T-helper 2 cell treated with Interferon-gamma antibody and Interleukin-4, amounts not matched to agents 100 ng/mL and 5 ng/mL, for 36 hours (primary cell): Measurements from ENCODE around the gene ANKRD36. TPM values are rescaled to one million over a fixed set of nuclear protein-coding genes. Genes with fewer than 3 reads are reported as not detected.
"Not testable (repeated sequence)": the region's sequence is repeated elsewhere in the genome, so short reads cannot be mapped to it uniquely, and the experiment has no call there.

Source experiments
- intact Hi-C: fragments of 100-400 bp; cut with micrococcal nuclease; formaldehyde crosslinking; loops from one replicate; pipeline ENCODE4 v1.15.1; 2023
- total RNA-seq: library from RNA; stranded (reverse); gene quantifications from 2 replicates; pipeline ENCODE4 v1.2.3, GENCODE V29; 2022

ANKRD36 gene
- total RNA-seq, 1 donor from 2014 or later: 66.5 TPM

DNA sequence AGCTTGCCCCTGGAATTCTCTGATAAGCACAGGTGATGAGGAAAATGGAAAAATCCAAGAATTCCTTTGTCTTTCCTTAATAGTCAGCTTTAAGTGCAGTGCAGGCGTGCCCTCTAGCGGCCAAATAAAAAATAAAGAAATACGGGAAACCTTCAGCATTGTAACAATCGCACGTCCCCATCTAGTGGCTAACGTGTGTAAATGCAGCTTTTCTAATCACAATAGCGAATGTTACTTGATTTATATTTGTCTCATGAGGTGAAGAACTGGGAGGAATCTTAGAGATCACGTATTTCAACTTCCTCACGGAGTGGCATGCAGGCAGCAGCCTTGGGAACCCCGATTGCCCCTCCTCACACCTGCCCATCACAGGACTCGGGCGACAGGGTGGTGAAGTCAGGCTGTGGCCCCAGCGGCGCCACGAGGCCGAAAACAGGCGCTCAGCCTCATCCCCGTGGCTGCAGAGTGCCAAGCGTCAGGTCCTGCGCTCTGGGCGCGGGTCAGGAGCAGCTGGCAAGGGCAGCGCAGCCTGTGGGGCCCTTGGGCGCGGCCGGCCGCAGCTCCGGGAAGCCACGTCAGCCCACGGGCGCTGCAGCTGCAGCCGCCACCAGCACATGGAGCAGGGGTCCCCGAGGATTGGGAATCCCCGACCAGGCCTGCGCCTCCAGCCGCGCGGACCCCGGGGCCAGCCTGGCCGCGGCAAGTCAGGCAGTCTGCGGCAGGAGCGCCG is 468 bp upstream of the ANKRD36 start:
- intact Hi-C loops: loop anchor here (1.0 to 2.0 kb wide), 4 partner anchors 100 to 352 kb away; partner anchors contain the start of genes ANKRD39 and CNNM4

- intact Hi-C loops: loop anchor here (2.0 kb wide), 2 partner anchors 151 to 353 kb away; partner anchors contain the start of gene CNNM4
Observed at GRCh38 chr2:97113882-97114255, 916 bp downstream of the ANKRD36 start.

GRCh38 chr2:97129090-97129489 is 16.1 kb downstream of the ANKRD36 start:
- intact Hi-C loops: not testable (repeated sequence)

DNA sequence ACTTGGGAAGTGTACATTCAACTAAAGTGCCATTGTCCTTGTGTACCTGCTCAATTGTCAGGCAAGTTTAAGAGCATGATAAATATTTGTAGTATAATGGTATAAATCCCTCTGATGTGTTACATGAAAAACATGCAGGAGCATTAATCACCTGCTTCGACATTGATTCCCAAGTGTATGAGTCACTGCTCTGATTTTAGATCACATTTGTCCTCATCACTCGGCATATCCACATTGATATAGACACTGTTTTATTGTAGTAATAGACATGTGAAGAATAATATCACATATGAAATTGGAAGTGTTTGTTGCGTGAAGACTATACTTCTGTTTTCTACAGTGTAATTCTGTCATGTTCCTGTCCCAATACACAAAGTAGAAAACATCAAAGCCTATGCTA is 31.1 kb downstream of the ANKRD36 start:
- intact Hi-C loops: not testable (repeated sequence)

DNA sequence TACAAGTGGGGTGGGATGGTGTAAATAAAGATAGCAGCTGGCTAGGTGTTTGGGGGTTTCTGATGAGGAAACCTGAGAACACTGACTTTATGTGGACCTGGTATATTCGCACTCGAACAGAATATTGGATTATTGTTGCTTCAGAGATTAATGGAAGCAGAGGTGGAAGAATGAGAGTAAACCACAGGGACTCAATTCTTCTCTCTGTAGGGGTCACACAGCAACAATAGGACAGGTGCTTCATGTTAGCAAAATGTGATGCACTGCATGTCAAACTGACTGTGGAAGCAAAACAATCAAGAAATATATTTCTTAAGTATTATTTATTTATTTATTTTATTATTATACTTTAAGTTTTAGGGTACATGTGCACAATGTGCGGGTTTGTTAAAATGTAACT is 53.6 kb downstream of the ANKRD36 start:
- intact Hi-C loops: not testable (repeated sequence)

DNA sequence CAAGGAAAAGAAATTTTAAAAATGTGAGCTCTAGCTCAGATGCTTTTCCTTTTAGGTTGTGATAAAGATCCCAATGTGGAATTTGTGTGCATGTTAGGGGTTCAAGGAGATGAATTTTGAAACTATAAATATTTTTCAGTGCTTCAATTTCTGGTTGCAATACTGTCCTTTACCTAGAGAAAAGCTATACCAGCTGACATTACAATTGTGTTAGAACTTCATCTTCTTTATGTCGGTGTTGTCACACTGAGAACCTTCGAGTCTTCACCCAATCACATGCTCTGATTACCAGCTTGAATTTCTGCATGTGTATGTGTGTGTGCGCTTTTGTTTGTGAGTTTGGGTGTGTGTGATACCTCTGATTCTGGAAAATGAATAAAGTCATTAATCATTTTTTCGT is 55.0 kb downstream of the ANKRD36 start:
- intact Hi-C loops: not testable (repeated sequence)

DNA sequence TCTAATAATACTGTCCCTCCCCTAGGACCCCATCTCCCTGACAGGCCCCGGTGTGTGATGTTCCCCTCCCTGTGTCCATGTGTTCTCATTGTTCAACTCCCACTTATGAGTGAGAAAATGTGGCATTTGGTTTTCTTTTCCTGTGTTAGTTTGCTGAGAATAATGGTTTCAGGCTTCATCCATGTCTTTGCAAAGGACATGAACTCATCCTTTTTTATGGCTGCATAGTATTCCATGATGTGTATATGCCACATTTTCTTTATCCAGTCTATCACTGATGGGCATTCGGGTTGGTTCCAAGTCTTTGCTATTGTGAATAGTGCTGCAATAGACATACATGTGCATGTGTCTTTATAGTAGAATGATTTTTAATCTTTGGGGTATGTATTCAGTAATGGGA is 55.6 kb downstream of the ANKRD36 start:
- intact Hi-C loops: not testable (repeated sequence)

DNA sequence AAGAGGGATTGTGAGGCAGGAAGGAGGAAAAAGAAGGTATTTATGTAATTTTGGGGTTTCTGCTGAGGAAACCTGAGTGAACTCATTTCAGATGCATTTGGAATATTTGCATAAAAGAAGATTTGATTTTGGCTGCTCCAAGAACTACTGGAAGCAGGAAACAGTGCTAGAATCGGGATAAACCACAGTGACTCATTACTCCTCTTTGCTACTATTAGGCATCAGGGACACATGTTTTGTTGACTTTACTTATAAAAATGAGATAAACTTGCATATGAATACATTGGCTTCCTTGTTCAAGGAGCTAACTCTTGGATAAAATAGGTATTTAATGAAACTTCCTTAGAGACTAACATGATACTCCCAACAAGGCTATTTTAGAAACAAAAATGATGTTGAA is 67.4 kb downstream of the ANKRD36 start:
- intact Hi-C loops: not testable (repeated sequence)

- intact Hi-C loops: not testable (repeated sequence)
Observed at GRCh38 chr2:97195349-97195748, 82.4 kb downstream of the ANKRD36 start.

DNA sequence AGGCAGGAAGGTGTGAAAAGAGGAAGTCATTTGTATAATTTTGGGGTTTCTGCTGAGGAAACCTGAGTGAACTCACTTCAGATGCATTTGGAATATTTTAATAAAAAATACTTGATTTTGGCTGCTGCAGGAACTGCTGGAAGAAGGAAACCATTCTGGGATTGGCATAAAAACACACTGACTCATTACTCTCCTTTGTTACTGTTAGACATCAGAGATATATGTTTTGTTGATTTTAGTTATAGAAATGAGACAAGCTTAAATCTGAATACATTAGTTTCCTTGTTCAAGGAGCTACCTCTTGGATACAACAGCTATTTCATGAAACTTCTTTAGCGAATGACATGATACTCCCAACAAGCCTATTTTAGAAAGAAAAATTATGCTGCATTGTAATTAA is 84.3 kb downstream of the ANKRD36 start:
- intact Hi-C loops: not testable (repeated sequence)

DNA sequence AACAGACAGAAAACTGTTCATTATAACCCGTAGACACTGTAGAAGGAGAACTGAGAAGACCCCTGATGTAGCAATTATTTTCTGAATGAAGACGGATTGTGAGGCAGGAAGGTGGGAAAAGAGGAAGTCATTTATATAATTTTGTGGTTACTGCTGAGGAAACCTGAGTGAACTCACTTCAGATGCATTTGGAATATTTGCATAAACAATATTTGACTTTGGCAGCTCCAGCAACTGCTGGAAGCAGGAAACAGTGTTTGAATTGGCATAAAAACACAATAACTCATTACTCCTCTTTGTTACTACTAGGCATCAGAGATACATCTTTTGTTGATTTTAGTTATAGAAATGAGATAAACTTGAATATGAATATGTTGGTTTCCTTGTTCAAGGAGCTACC is 87.9 kb downstream of the ANKRD36 start:
- intact Hi-C loops: not testable (repeated sequence)

DNA sequence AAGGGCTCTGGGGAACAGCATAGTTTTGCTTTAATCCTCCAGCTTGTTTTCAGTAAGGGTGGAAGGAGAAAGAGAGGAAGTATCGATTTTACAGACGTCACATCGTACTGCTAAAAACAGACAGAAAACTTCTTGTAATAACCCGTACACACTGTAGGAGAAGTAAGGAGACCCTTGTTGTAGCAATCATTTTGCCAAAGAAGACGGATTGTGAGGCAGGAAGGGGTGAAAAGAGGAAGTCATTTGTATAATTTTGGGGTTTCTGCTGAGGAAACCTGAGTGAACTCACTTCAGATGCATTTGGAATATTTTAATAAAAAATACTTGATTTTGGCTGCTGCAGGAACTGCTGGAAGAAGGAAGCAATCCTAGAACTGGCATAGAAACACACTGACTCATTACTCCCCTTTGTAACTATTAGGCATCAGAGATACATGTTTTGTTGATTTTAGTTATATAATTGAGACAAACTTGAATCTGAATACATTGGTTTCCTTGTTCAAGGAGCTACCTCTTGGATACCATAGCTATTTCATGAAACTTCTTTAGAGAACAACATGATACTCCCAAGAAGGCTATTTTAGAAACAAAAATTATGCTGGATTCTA is 89.8 kb downstream of the ANKRD36 start:
- intact Hi-C loops: not testable (repeated sequence)

DNA sequence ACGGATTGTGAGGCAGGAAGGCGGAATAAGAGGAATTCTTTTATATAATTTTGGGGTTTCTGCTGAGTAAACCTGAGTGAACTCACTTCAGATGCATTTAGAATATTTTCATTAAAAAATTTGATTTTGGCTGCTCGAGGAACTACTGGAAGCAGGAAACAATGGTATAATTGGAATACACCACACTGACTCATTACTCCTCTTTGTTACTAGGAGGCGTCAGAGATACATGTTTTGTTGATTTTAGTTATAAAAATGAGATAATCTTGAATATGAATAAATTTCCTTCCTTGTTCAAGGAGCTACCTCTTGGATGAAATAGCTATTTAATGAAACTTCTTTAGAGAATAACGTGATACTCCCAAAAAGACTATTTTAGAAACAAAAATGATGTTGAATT is 97.4 kb downstream of the ANKRD36 start:
- intact Hi-C loops: no loop called here

GRCh38 chr2:97215025-97215424 is 102.1 kb downstream of the ANKRD36 start:
- intact Hi-C loops: not testable (repeated sequence)

- intact Hi-C loops: not testable (repeated sequence)
Observed at GRCh38 chr2:97230848-97231585, 118.1 kb downstream of the ANKRD36 start.

DNA sequence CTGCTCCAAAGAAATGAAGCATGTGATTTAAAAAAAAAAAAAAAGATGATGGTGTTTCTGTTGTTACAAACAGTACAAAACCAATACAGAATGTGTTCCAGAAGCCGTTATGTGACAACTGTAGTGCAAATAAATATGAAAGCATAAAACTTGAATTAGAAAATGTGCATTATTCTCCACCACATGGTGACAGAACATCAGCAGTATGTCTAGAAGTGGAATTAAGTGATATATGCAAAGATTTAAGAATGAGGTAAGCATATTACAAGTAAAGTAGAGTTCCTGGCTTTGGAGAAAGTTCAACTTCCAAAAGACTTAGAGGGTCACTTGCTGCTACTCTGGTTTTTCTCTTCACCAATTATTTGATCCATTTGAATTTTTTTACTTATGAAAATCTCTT is 120.0 kb downstream of the ANKRD36 start:
- intact Hi-C loops: not testable (repeated sequence)

DNA sequence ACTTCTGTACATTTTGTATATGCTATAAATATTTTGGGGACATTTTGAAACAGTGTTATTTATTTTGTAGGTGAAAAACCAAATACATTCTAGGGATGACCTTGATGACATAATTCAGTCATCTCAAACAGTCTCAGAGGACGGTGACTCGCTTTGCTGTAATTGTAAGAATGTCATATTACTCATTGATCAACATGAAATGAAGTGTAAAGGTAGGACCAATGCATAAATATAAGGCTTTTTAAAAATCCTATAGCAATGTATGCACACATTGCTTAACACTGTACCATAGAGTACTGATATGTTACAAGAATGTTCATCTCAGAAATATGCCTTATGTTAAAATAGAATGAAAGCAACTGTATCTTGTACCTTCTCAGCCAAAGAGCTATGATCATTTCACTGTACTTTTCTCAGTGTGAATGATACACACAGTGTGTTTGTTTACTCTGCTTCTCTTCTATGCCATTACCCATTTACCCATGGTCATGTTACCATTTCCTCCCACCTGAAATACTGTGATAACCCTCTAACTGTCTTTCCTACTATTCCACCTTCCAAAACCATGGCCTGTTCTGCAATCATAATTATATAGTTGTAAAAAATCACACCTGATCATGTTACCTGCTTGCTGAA is 120.8 kb downstream of the ANKRD36 start:
- intact Hi-C loops: not testable (repeated sequence)

DNA sequence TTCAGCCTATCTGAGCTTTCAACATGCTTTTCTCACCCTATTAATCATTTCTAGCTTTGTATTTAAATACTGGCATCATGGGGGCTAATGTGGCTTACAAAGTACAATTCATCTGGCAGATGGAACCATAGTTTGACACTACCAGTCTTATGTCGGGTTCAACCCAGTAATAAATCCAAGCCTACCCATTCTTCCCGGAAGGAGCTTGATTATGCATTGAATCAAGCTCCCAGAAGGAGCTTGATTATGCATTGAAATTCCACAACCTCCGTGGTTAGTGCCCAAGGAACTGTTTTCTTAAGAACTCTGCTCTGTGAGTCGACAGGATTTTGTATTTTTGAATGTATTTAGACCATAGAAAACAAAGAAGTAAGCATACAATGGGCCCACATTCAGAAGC is 148.2 kb downstream of the ANKRD36 start:
- intact Hi-C loops: not testable (repeated sequence)

GRCh38 chr2:97266449-97266848 is 153.5 kb downstream of the ANKRD36 start:
- intact Hi-C loops: not testable (repeated sequence)

DNA sequence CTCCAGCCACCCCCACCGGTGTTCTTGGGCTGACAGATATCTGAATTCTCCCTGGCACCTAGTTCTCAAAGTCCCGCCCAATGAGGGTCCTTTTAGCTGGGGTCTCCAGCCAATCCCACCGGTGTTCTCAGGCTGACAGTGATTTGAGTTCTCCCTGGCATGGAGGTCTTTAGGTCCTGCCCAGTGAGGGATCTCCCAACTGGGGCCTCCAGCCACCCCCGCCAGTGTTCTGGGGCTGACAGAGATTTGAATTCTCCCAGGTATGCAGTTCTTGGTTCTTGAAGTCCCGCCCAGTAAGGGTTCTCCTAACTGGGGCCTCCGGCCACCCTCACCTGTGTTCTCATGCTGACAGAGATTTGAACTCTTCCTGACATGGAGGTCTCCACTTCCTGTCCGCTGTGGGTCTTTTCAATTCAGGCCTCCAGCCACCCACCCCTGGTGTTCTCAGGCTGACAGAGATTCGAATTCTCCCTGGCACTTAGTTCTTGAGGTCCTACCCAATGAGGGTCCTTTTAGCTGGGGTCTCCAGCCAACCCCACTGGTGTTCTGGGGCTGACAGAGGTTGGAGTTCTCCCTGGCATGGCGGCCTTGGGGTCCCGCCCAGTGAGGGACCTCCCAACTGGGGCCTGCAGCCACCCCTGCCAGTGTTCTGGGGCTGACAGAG is 154.6 kb downstream of the ANKRD36 start:
- intact Hi-C loops: no loop called here

- intact Hi-C loops: not testable (repeated sequence)
Observed at GRCh38 chr2:97268075-97268591, 155.2 kb downstream of the ANKRD36 start.
